Measurements from ENCODE around the gene RAB11A.
A peak's percentile ranks its signal among the peaks of the same experiment; 100 is the strongest.

Gene RAB11A

GRCh38 chr15:65836665-65837064 is 32.6 kb upstream of the RAB11A start:
- DNase-seq (ENCODE audit: low spot score) = no peak
- TF ChIP-seq CTCF (IDR thresholded peaks at IDR 0.05; ENCODE audit: extremely low read depth, missing control alignments) = peak; percentile 47

- TF ChIP-seq CTCF (IDR thresholded peaks at IDR 0.05; ENCODE audit: extremely low read depth, missing control alignments) = no peak
- no peak for DNase-seq (ENCODE audit: low spot score)
Measured at GRCh38 chr15:65837301-65838294, 31.7 kb upstream of the RAB11A start.

GRCh38 chr15:65839354-65839901 is 29.9 kb upstream of the RAB11A start:
- no peak for DNase-seq (ENCODE audit: low spot score)
- TF ChIP-seq CTCF (IDR thresholded peaks at IDR 0.05; ENCODE audit: extremely low read depth, missing control alignments) = no peak

GRCh38 chr15:65839985-65840384 is 29.3 kb upstream of the RAB11A start:
- DNase-seq (ENCODE audit: low spot score) = no peak
- TF ChIP-seq CTCF (IDR thresholded peaks at IDR 0.05; ENCODE audit: extremely low read depth, missing control alignments) = no peak

GRCh38 chr15:65841121-65841930 is 28.0 kb upstream of the RAB11A start:
- TF ChIP-seq CTCF (IDR thresholded peaks at IDR 0.05; ENCODE audit: extremely low read depth, missing control alignments) = no peak
- DNase-seq (ENCODE audit: low spot score) = no peak

GRCh38 chr15:65845826-65846519 is 23.3 kb upstream of the RAB11A start:
- TF ChIP-seq CTCF (IDR thresholded peaks at IDR 0.05; ENCODE audit: extremely low read depth, missing control alignments) = no peak
- DNase-seq (ENCODE audit: low spot score) = no peak
